SK-N-SH treated with all-trans-retinoic acid at 6 μM for 48 hours (cell line): ENCODE data around the gene NTM.

Experiments
- ATAC-seq: fragments of 200-7000 bp; cut with Tn5 transposase; 3 replicates; pipeline ENCODE4 v1.9.1; 2020; ENCODE audit warnings: mild to moderate bottlenecking, moderate library complexity
- BACH2 ChIP-seq: fragments of 250-450 bp; sonication (Bioruptor Pico); IDR thresholded peaks from 2 replicates; pipeline ENCODE4 v1.9.0; 2021; ENCODE audit warnings: mild to moderate bottlenecking, borderline replicate concordance
- CREB5 ChIP-seq: fragments of 250-450 bp; sonication (Bioruptor Pico); IDR thresholded peaks from 2 replicates; pipeline ENCODE4 v1.5.1; 2020; ENCODE audit warnings: low read depth, mild to moderate bottlenecking, moderate library complexity
- CSDC2 ChIP-seq: fragments of 250-450 bp; sonication (Bioruptor Pico); IDR thresholded peaks from 2 replicates; pipeline ENCODE4 v1.5.0; 2020; ENCODE audit warnings: mild to moderate bottlenecking, moderate library complexity
- CSRNP3 ChIP-seq: fragments of 250-450 bp; sonication (Bioruptor Pico); IDR thresholded peaks from 2 replicates; pipeline ENCODE4 v1.5.1; 2021; ENCODE audit warnings: mild to moderate bottlenecking, moderate library complexity
- ESRRG ChIP-seq: fragments of 250-450 bp; sonication (Bioruptor Pico); IDR thresholded peaks from 2 replicates; pipeline ENCODE4 v1.6.1; 2021; ENCODE audit warnings: mild to moderate bottlenecking
- GLIS3 ChIP-seq: fragments of 250-450 bp; sonication (Bioruptor Pico); IDR thresholded peaks from 2 replicates; pipeline ENCODE4 v1.5.0; 2020; ENCODE audit warnings: mild to moderate bottlenecking, moderate library complexity
- ISL1 ChIP-seq: fragments of 250-450 bp; sonication (Bioruptor Pico); IDR thresholded peaks from 2 replicates; pipeline ENCODE4 v2.1.2; 2022; ENCODE audit warnings: mild to moderate bottlenecking, moderate library complexity
- OSR1 ChIP-seq: fragments of 250-450 bp; sonication (Bioruptor Pico); IDR thresholded peaks from 2 replicates; pipeline ENCODE4 v1.8.0; 2022; ENCODE audit warnings: moderate library complexity, mild to moderate bottlenecking, inconsistent platforms
- PATZ1 ChIP-seq: fragments of 250-450 bp; sonication (Bioruptor Pico); IDR thresholded peaks from 2 replicates; pipeline ENCODE4 v1.8.0; 2020; ENCODE audit warnings: mild to moderate bottlenecking, moderate library complexity, borderline replicate concordance
- POU6F1 ChIP-seq: fragments of 250-450 bp; sonication (Bioruptor Pico); IDR thresholded peaks from 2 replicates; pipeline ENCODE4 v1.8.0; 2021; ENCODE audit warnings: low read depth, mild to moderate bottlenecking, moderate library complexity, borderline replicate concordance
- PPARA ChIP-seq: fragments of 250-450 bp; sonication (Bioruptor Pico); IDR thresholded peaks from 2 replicates; pipeline ENCODE4 v1.5.0; 2020; ENCODE audit warnings: mild to moderate bottlenecking, borderline replicate concordance
- RARB ChIP-seq: fragments of 250-450 bp; sonication (Bioruptor Pico); IDR thresholded peaks from 2 replicates; pipeline ENCODE4 v1.8.0; 2021; ENCODE audit warnings: mild to moderate bottlenecking, moderate library complexity
- SNAI2 ChIP-seq: fragments of 250-450 bp; sonication (Bioruptor Pico); IDR thresholded peaks from 2 replicates; pipeline ENCODE4 v1.5.0; 2020; ENCODE audit warnings: mild to moderate bottlenecking, moderate library complexity
- TOX ChIP-seq: fragments of 250-450 bp; sonication (Bioruptor Pico); IDR thresholded peaks from 2 replicates; pipeline ENCODE4 v1.8.0; 2021; ENCODE audit warnings: mild to moderate bottlenecking, moderate library complexity, borderline replicate concordance
- TSHZ2 ChIP-seq: fragments of 250-450 bp; sonication (Bioruptor Pico); IDR thresholded peaks from 2 replicates; pipeline ENCODE4 v1.5.0; 2020; ENCODE audit warnings: mild to moderate bottlenecking, moderate library complexity
- ZFP30 ChIP-seq: fragments of 450-650 bp; formaldehyde crosslinking; IDR thresholded peaks from 2 replicates; pipeline ENCODE4 v1.5.0; 2022; ENCODE audit warnings: mild to moderate bottlenecking, moderate library complexity
- ZNF565 ChIP-seq: fragments of 450-650 bp; formaldehyde crosslinking; conservative IDR thresholded peaks from 2 replicates; pipeline ENCODE4 v1.5.0; 2020; ENCODE audit warnings: low read depth, mild to moderate bottlenecking, moderate library complexity
- ZNF70 ChIP-seq: fragments of 450-650 bp; formaldehyde crosslinking; IDR thresholded peaks from 2 replicates; pipeline ENCODE4 v1.5.0; 2020; ENCODE audit warnings: mild to moderate bottlenecking, moderate library complexity
- ZNF8 ChIP-seq: fragments of 450-650 bp; formaldehyde crosslinking; IDR thresholded peaks from 2 replicates; pipeline ENCODE4 v1.5.0; 2020; ENCODE audit warnings: mild to moderate bottlenecking, moderate library complexity

Gene NTM

GRCh38 chr11:131999955-132000354 lies 629.5 kb downstream of the NTM start:
- TF ChIP-seq SNAI2 (CRISPR knock-in tag) (no peak), POU6F1 (CRISPR knock-in tag) (no peak), ISL1 (CRISPR knock-in tag) (no peak), BACH2 (CRISPR knock-in tag) (no peak), OSR1 (CRISPR knock-in tag) (no peak), RARB (CRISPR knock-in tag) (no peak), PPARA (no peak), CREB5 (no peak), ZNF565 (CRISPR knock-in tag) (no peak), PATZ1 (CRISPR knock-in tag) (no peak), ZNF8 (CRISPR knock-in tag) (no peak), TOX (CRISPR knock-in tag) (no peak), CSDC2 (CRISPR knock-in tag) (no peak), GLIS3 (no peak), ESRRG (CRISPR knock-in tag) (no peak), CSRNP3 (CRISPR knock-in tag) (no peak)
- ATAC-seq, result no peak

- no peak for ATAC-seq
- no peak for TF ChIP-seq CSDC2 (CRISPR knock-in tag)
- no peak for TF ChIP-seq ZNF70 (CRISPR knock-in tag)
- no peak for TF ChIP-seq ZFP30 (CRISPR knock-in tag)
- TF ChIP-seq POU6F1 (CRISPR knock-in tag), result no peak
- TF ChIP-seq, all 23 proteins: peak for 0
These were observed 635.5 kb downstream of the NTM start for GRCh38 chr11:132005887-132006286.

- TF ChIP-seq SNAI2 (CRISPR knock-in tag) (no peak), TSHZ2 (CRISPR knock-in tag) (no peak), BACH2 (CRISPR knock-in tag) (no peak), POU6F1 (CRISPR knock-in tag) (no peak), ISL1 (CRISPR knock-in tag) (no peak)
- ATAC-seq, result no peak
These were observed 636.6 kb downstream of the NTM start for GRCh38 chr11:132006884-132007580.
